PC-9 (cell line): ENCODE results near the gene IMMP2L. TPM values are rescaled to one million over a fixed set of nuclear protein-coding genes. Genes with fewer than 3 reads are reported as not detected.

Source experiments
- BruUV-seq: library from RNA; stranded (reverse); fragments of 400-500 nt; replicated peaks from 2 replicates; lab custom pipeline; 2021; lab: Mats Ljungman, UMichigan
- CTCF ChIA-PET: fragments of 300-600 bp; sonication (Branson Sonifier 250); formaldehyde crosslinking; loops from one replicate; lab custom pipeline; 2022; ENCODE audit warnings: antibody characterized with exemption; lab: Charles Lee
- POLR2A ChIA-PET: fragments of 300-600 bp; sonication (Branson Sonifier 250); formaldehyde crosslinking; loops from one replicate; lab custom pipeline; 2022; ENCODE audit warnings: antibody characterized with exemption; ENCODE audit not compliant: unreplicated experiment; lab: Charles Lee
- DNase-seq, 2 experiments: peaks; one replicate each; pipeline versions ENCODE4 v3.0.0 to v3.0.0-alpha.2; 2015 to 2022; ENCODE audit warnings: mixed read lengths in 1 of 2
- H2AFZ ChIP-seq: fragments of 200-600 bp; sonication (generic); 2 replicates; pipeline ENCODE4 v1.8.1; 2017; ENCODE audit warnings: antibody characterized with exemption
- H3F3A ChIP-seq: fragments of 200-600 bp; sonication (generic); 2 replicates; pipeline ENCODE4 v1.8.1; 2017; ENCODE audit warnings: antibody characterized with exemption, mild to moderate bottlenecking, low read depth; ENCODE audit not compliant: insufficient read depth
- H3K27ac ChIP-seq: fragments of 200-600 bp; sonication (generic); 2 replicates; pipeline ENCODE4 v1.6.1; 2016; ENCODE audit warnings: mixed run types
- H3K27me3 ChIP-seq: fragments of 200-600 bp; sonication (generic); 2 replicates; pipeline ENCODE4 v1.6.1; 2016; ENCODE audit warnings: low read depth, mixed run types; ENCODE audit not compliant: insufficient read depth
- H3K36me3 ChIP-seq: fragments of 200-600 bp; sonication (generic); 2 replicates; pipeline ENCODE4 v1.6.1; 2016; ENCODE audit warnings: low read depth, mixed run types
- H3K4me1 ChIP-seq: fragments of 200-600 bp; sonication (generic); replicated peaks from 2 replicates; pipeline ENCODE4 v1.6.1; 2016; ENCODE audit warnings: mixed run types; ENCODE audit not compliant: insufficient read depth
- H3K4me2 ChIP-seq: fragments of 200-600 bp; sonication (generic); 2 replicates; pipeline ENCODE4 v1.6.1; 2017; ENCODE audit warnings: mixed run types
- H3K4me3 ChIP-seq: fragments of 200-600 bp; sonication (generic); 2 replicates; pipeline ENCODE4 v1.6.1; 2016; ENCODE audit warnings: mixed run types
- H3K79me2 ChIP-seq: fragments of 200-600 bp; sonication (generic); 2 replicates; pipeline ENCODE4 v1.6.1; 2017; ENCODE audit warnings: low read depth, mixed run types
- H3K9me2 ChIP-seq: fragments of 200-600 bp; sonication (generic); 2 replicates; pipeline ENCODE4 v1.8.1; 2017; ENCODE audit warnings: mild to moderate bottlenecking; ENCODE audit not compliant: insufficient read depth
- H3K9me3 ChIP-seq: fragments of 200-600 bp; sonication (generic); 2 replicates; pipeline ENCODE4 v1.8.1; 2016; ENCODE audit warnings: low read depth; ENCODE audit not compliant: insufficient read depth
- H4K20me1 ChIP-seq: fragments of 200-600 bp; sonication (generic); 2 replicates; pipeline ENCODE4 v1.8.1; 2017; ENCODE audit not compliant: insufficient read depth
- EZH2 ChIP-seq: fragments of 200-600 bp; sonication (generic); IDR thresholded peaks from 2 replicates; pipeline ENCODE4 v1.8.0; 2017; ENCODE audit warnings: antibody characterized with exemption, low read depth
- intact Hi-C: fragments of 100-400 bp; cut with micrococcal nuclease; formaldehyde crosslinking; loops from one replicate; pipeline ENCODE4 v1.10.0; 2022; ENCODE audit not compliant: unreplicated experiment
- total RNA-seq: library from RNA; stranded (reverse); gene quantifications from 2 replicates; pipeline ENCODE4 v1.2.3, GENCODE V29; 2021
- TF ChIP-seq, protein P1 (sequence below): fragments of 200-600 bp; sonication (generic); conservative IDR thresholded peaks from 2 replicates; pipeline ENCODE4 v1.6.1; 2017; ENCODE audit warnings: mixed run types, antibody characterized with exemption, mild to moderate bottlenecking, moderate library complexity

The IMMP2L gene
- total RNA-seq, 1 experiment from 2014 or later = 40.5 TPM

GRCh38 chr7:111198255-111198654 lies 364.0 kb downstream of the IMMP2L start:
- POLR2A ChIA-PET = interaction anchor here (0.8 kb wide), 1 partner anchor 1749 kb away, joined by 5 read pairs; no protein-coding TSS in a partner anchor
- Histone ChIP-seq H3K4me1 (peaks cover 17% of the 10 kb centered on the region), H3K27me3 (no peaks in the 10 kb centered on the region), H3K4me3 (peak overlapping the region; percentile 24; the same call in 1 of the 2 replicates), H2AFZ (no peak overlapping the region), H4K20me1 (no peaks in the 10 kb centered on the region), H3K36me3 (0 out of 2 replicates have a peak, but pooled peaks cover 6% of the 10 kb centered on the region), H3K9me2 (no peaks in the 10 kb centered on the region), H3K79me2 (no peaks in the 10 kb centered on the region), H3K9me3 (0 out of 2 replicates have a peak, but pooled peaks cover 3% of the 10 kb centered on the region), H3K4me2 (peak overlapping the region; percentile 62), H3F3A (peaks cover 13% of the 10 kb centered on the region; the same call in 1 of the 2 replicates), H3K27ac (peak overlapping the region; percentile 71)
- TF ChIP-seq, protein P1, sequence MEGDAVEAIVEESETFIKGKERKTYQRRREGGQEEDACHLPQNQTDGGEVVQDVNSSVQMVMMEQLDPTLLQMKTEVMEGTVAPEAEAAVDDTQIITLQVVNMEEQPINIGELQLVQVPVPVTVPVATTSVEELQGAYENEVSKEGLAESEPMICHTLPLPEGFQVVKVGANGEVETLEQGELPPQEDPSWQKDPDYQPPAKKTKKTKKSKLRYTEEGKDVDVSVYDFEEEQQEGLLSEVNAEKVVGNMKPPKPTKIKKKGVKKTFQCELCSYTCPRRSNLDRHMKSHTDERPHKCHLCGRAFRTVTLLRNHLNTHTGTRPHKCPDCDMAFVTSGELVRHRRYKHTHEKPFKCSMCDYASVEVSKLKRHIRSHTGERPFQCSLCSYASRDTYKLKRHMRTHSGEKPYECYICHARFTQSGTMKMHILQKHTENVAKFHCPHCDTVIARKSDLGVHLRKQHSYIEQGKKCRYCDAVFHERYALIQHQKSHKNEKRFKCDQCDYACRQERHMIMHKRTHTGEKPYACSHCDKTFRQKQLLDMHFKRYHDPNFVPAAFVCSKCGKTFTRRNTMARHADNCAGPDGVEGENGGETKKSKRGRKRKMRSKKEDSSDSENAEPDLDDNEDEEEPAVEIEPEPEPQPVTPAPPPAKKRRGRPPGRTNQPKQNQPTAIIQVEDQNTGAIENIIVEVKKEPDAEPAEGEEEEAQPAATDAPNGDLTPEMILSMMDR = no peak
- TF ChIP-seq EZH2 = no peak
- CTCF ChIA-PET = no interaction called here
- DNase-seq = peak; percentile 49 to 95
- BruUV-seq = no TSS peak
- intact Hi-C loops = no loop called here

- Histone ChIP-seq H3K9me3 (0 out of 2 replicates have a peak, but pooled peaks cover 3% of the 10 kb centered on the region), H3F3A (peaks cover 13% of the 10 kb centered on the region; the same call in 1 of the 2 replicates), H3K4me1 (peaks cover 17% of the 10 kb centered on the region), H3K36me3 (0 out of 2 replicates have a peak, but pooled peaks cover 6% of the 10 kb centered on the region), H3K79me2 (no peaks in the 10 kb centered on the region), H3K9me2 (no peaks in the 10 kb centered on the region), H3K4me3 (no peak overlapping the region), H3K27ac (no peak overlapping the region), H4K20me1 (no peaks in the 10 kb centered on the region), H3K27me3 (no peaks in the 10 kb centered on the region), H2AFZ (no peak overlapping the region), H3K4me2 (no peak overlapping the region)
- DNase-seq = no peak
- TF ChIP-seq, protein P1 = no peak
- no peak for TF ChIP-seq EZH2
- ChIA-PET CTCF (no interaction called here), POLR2A (no interaction called here)
- BruUV-seq = no TSS peak
- intact Hi-C loops = no loop called here
Observed at GRCh38 chr7:111196655-111197054, 365.6 kb downstream of the IMMP2L start.

- intact Hi-C loops = no loop called here
- peaks cover 6% of the 10 kb centered on the region; the same call in 1 of the 2 replicates for H3K9me3 ChIP-seq
- H3K4me2 ChIP-seq = no peak overlapping the region
- CTCF ChIA-PET = no interaction called here
- no peak for TF ChIP-seq EZH2
- TF ChIP-seq, protein P1 = no peak
- H3K27me3 ChIP-seq = no peaks in the 10 kb centered on the region
- no peaks in the 10 kb centered on the region for H4K20me1 ChIP-seq
- H3K36me3 ChIP-seq = 0 out of 2 replicates have a peak, but pooled peaks cover 6% of the 10 kb centered on the region
- H3K9me2 ChIP-seq = no peaks in the 10 kb centered on the region
- H3F3A ChIP-seq = peaks cover 4% of the 10 kb centered on the region; the same call in 1 of the 2 replicates
- no peak overlapping the region for H3K27ac ChIP-seq
- H3K4me3 ChIP-seq = no peak overlapping the region
- no peak for DNase-seq
- no peaks in the 10 kb centered on the region for H3K79me2 ChIP-seq
- H2AFZ ChIP-seq = no peak overlapping the region
- POLR2A ChIA-PET = no interaction called here
- peaks cover 5% of the 10 kb centered on the region for H3K4me1 ChIP-seq
- no TSS peak for BruUV-seq
Observed at GRCh38 chr7:111192614-111193413, 369.5 kb downstream of the IMMP2L start.
